NCI-H69 (cell line): ENCODE results near the gene MISP3.
A peak's percentile ranks its signal among the peaks of the same experiment; 100 is the strongest.

Experiments
- DNase-seq: peaks from one replicate; lab custom pipeline; 2025; lab: John Stamatoyannopoulos, UW

MISP3 gene

DNA sequence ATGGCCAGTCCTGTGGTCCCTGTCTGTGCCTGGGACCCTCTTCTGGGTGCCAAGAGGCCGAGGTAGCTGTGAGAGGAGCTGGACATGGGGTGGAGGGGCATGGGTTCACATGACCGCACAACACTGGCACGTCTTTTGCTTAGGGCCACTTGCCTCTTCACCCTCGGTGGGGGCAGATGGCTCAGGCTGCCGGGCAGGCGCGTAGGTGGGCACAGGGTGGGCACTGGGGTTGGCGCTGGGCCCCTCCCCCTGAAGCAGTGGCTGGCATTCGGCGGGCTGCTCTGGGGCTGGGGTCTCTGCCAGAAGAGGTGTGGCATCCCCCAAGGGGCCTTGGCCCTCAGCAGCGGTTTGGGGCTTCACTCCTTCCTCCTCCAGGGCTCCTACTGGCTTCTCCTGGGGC lies 19.1 kb upstream of the MISP3 start:
- DNase-seq = no peak

GRCh38 chr19:14054099-14054498 lies 18.5 kb upstream of the MISP3 start:
- no peak for DNase-seq

DNA sequence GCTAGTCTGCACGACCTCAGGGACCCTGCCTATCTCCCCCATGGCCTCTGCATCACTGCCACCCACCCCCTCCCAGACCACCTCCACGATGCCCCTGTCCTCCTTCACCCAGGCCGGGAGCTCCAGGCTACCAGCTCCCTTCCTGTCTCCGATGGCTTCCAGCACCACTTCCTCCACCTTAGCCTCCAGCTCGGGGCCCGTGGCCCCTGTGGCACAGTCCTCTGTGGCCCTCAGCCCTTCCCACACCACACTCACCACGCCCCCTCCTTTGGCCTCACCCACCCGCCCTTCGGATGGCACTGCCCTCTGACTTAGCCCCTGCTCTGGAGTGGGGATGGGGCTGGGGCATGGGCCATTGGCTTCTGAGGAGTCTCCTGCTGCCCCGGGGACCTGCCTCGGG lies 17.9 kb upstream of the MISP3 start:
- no peak for DNase-seq

- no peak for DNase-seq
Observed at GRCh38 chr19:14055396-14055795, 17.2 kb upstream of the MISP3 start.

DNA sequence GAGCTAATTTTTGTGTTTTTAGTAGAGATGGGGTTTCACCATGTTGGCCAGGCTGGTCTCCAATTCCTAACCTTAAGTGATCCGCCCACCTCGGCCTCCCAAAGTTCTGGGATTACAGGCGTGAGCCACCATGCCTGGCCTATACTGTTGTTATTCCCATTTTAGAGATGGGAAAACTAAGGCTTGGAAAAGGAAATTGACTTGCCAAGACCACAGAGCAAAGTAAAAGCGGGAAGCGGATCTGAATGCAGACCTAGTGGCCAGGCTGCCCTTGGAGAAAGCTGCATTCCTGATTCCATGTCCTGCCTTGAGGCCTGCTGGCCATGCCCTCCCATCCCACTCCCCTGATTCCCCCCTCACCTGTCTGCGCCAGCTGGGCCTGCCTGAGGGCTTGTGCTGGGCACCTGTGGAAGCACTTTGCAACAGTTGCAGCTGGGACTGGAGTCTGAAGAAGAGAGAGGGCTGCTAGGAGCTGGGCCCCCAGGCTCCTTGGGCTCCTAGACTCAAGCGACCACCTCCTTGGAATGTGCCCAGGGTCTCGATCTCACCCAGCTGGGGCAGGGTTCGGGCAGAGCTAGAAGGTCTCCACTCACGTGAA lies 16.4 kb upstream of the MISP3 start:
- no peak for DNase-seq

DNA sequence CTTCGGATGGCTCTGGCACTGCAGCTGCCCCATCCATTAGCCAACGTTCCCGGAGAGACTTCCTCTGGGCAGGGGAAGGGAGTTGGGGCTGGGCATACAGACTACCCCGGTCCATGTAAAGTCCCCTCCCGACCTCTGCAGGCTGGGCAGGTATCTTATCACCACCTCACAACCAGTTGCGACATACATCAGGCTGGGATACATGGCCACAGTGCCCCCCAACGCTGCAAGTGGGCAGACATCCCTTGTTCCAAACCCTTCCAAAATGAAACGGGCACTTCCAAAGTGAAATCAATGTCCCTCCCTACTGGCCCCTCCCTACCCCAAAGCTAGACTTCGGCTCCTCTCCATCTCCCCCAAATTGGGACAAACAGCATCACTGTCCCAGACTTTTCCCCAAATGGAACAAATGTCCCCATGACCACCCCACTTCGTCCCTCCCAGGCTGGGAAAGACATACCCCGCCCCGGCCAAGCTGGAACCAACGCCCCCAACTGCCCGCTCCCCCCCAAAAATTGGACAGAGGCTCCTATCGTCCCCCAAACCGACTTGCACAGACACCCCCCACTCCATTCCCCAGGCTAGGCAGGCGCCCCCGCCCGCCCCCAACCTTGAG lies 15.7 kb upstream of the MISP3 start:
- no peak for DNase-seq

- no peak for DNase-seq
Observed at GRCh38 chr19:14058182-14059092, 14.1 kb upstream of the MISP3 start.

- DNase-seq = peak; percentile 41
Observed at GRCh38 chr19:14059093-14059480, 13.5 kb upstream of the MISP3 start.

GRCh38 chr19:14059652-14060155 lies 12.9 kb upstream of the MISP3 start:
- peak; percentile 50 for DNase-seq

DNA sequence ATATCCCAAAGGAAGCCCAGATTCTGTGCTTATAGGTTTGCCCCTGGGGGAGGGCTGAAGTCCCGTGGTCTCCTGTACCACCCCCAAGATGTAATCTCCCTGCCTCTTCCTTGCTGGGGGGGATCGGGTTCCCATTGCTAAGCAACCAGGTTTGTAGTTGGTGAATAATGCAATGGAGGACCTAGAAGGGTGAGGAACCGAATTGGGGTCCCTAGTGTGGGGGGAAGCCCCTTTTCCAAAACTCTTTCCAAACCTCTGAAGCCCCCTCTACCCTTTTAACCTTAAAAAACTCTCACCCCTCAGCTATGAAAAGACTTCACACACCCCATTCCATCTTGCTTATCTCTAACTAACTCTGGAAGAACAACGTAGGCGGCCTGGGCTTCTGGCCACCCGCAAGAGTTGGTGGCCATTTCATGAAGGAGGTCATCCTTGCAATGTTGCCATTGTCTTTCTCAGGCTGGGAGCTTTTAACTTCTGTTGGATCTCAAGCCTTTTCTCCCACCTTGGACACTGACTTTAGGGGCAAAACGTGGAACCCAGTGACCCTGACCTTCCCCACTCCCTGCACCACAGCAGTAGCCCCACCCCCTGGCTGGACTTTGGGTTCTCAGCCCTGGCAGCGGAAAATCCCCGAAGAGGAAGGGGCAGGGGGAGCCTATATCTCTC lies 11.4 kb upstream of the MISP3 start:
- no peak for DNase-seq

GRCh38 chr19:14061751-14062557 lies 10.6 kb upstream of the MISP3 start, which contains the start of gene PALM3:
Gene PALM3 (minus strand): TSS chr19:14062076. CDS start chr19:14061980, 96 bp downstream.
- DNase-seq = no peak

- no peak for DNase-seq
Observed at GRCh38 chr19:14062558-14062855, 10.1 kb upstream of the MISP3 start.

- DNase-seq = no peak
Observed at GRCh38 chr19:14063105-14063504, 9.5 kb upstream of the MISP3 start.

GRCh38 chr19:14066134-14066533 lies 6.5 kb upstream of the MISP3 start:
- DNase-seq = no peak

GRCh38 chr19:14070268-14071050 lies 2.1 kb upstream of the MISP3 start:
- DNase-seq = no peak

- peak; percentile 95 for DNase-seq
Observed at GRCh38 chr19:14073261-14073924, 807 bp downstream of the MISP3 start.

- peak; percentile 86 for DNase-seq
Observed at GRCh38 chr19:14073925-14074838, 1.6 kb downstream of the MISP3 start.

DNA sequence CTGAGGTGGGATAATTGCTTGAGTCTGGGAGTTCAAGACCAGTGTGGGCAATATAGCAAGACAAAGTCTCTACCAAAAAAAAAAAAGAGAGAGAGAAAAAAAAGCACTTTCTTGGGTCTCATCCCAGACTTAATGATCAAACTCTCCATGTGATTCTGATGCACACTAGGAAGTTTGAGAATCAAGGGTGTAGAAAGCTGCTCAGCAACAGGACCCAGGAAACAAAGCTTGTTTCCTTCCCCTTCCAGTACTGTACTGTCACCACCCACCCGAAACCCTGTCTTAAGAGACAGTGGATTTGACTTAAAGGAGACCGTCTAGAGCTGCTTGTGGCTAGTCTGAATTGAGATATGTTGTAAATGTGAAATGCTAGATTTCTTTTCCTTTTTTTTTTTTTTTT lies 5.8 kb downstream of the MISP3 start:
- no peak for DNase-seq
